Progenitor cell of endocrine pancreas (in vitro differentiated cells): Measurements from ENCODE around the gene BCLAF3. TPM values are rescaled to one million over a fixed set of nuclear protein-coding genes. Genes with fewer than 3 reads are reported as not detected.

Experiments used
- DNase-seq: peaks from one replicate; pipeline ENCODE4 v3.0.0; 2021; ENCODE audit warnings: low spot score; ENCODE audit not compliant: unreplicated experiment
- H3K27ac Mint-ChIP-seq: 2 replicates; pipeline ENCODE4 v1.8.0; 2021; ENCODE audit warnings: mild to moderate bottlenecking, moderate library complexity, mixed read lengths
- H3K27me3 Mint-ChIP-seq: 2 replicates; pipeline ENCODE4 v1.8.0; 2021; ENCODE audit warnings: mixed read lengths
- H3K36me3 Mint-ChIP-seq: 2 replicates; pipeline ENCODE4 v1.8.0; 2022; ENCODE audit warnings: mixed read lengths; ENCODE audit not compliant: insufficient read depth
- H3K4me1 Mint-ChIP-seq: 2 replicates; pipeline ENCODE4 v1.8.0; 2021; ENCODE audit warnings: low read depth, mixed read lengths
- H3K4me3 Mint-ChIP-seq: 2 replicates; pipeline ENCODE4 v1.8.0; 2021; ENCODE audit warnings: low read depth, mild to moderate bottlenecking, moderate library complexity, mixed read lengths
- H3K9me3 Mint-ChIP-seq: 2 replicates; pipeline ENCODE4 v1.8.0; 2021; ENCODE audit warnings: low read depth, mixed read lengths
- CTCF ChIP-seq: fragments of 200-600 bp; sonication (generic); IDR thresholded peaks from one replicate; pipeline ENCODE4 v1.5.0; 2021; ENCODE audit warnings: antibody characterized with exemption, mild to moderate bottlenecking; ENCODE audit not compliant: unreplicated experiment
- microRNA-seq: library from miRNA; unstranded; fragments of <30 nt; microRNA quantifications from one replicate; pipeline ENCODE4 v1.1.0, GENCODE V29; 2020; ENCODE audit warnings: borderline number of aligned reads; ENCODE audit not compliant: unreplicated experiment
- total RNA-seq: library from RNA; stranded (reverse); gene quantifications from 2 replicates; pipeline ENCODE4 v1.2.1, GENCODE V29; 2021

BCLAF3 gene
- total RNA-seq, 1 donor from 2014 or later, result 13.9 TPM

GRCh38 chrX:19954335-19955096 lies 36.3 kb downstream of the BCLAF3 start:
- Mint-ChIP-seq H3K4me3 (no peak overlapping the region), H3K27ac (no peak overlapping the region), H3K4me1 (no peaks in the 10 kb centered on the region), H3K9me3 (peaks cover 18% of the 10 kb centered on the region), H3K36me3 (peaks cover 6% of the 10 kb centered on the region), H3K27me3 (no peaks in the 10 kb centered on the region)
- DNase-seq, result no peak
- no peak for TF ChIP-seq CTCF

DNA sequence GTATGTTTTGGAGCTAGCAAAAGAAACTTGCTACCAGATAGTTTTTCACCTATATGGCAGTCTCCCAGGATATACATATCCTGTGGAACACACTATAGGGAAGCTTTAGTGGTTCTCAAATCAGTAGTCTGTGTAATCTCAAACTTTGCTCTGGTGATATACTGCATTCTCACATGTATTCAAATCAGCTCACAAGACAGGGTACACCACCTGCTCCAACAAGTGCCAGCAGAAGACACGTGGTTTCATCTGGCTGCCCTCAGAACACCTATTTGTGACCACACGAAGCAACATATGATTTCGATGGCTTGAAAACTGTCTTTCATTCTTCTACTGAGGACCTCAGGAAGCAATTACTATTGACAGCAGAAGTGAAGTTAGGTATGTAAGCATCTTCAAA lies 37.7 kb downstream of the BCLAF3 start:
- Mint-ChIP-seq H3K27ac (no peak overlapping the region), H3K36me3 (peaks cover 13% of the 10 kb centered on the region), H3K27me3 (no peaks in the 10 kb centered on the region), H3K9me3 (peaks cover 17% of the 10 kb centered on the region), H3K4me1 (no peaks in the 10 kb centered on the region), H3K4me3 (no peak overlapping the region)
- TF ChIP-seq CTCF, result no peak
- no peak for DNase-seq

DNA sequence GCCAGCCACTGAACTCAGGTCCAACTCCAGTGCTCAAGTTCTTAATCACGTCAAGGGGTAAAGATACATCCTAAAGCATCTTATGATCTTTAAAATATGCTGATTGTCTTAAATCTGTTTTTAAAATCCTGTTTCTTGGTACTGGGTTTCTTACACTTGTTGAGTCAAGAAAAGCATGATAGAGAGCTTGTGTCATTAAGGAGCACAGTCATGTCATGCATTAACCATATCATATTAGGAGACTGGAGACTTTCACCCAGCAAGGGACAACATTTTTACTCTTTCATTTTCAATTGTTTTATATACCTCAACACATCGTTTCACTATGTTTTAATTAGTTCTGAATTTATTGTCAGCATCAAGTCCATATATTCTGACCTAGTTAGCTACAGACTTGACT lies 41.5 kb downstream of the BCLAF3 start:
- H3K4me1 Mint-ChIP-seq, result no peaks in the 10 kb centered on the region
- peaks cover 25% of the 10 kb centered on the region for H3K9me3 Mint-ChIP-seq
- peaks cover 23% of the 10 kb centered on the region for H3K36me3 Mint-ChIP-seq
- no peak for TF ChIP-seq CTCF
- H3K27ac Mint-ChIP-seq, result no peak overlapping the region
- no peak for DNase-seq
- no peak overlapping the region for H3K4me3 Mint-ChIP-seq
- H3K27me3 Mint-ChIP-seq, result no peaks in the 10 kb centered on the region

DNA sequence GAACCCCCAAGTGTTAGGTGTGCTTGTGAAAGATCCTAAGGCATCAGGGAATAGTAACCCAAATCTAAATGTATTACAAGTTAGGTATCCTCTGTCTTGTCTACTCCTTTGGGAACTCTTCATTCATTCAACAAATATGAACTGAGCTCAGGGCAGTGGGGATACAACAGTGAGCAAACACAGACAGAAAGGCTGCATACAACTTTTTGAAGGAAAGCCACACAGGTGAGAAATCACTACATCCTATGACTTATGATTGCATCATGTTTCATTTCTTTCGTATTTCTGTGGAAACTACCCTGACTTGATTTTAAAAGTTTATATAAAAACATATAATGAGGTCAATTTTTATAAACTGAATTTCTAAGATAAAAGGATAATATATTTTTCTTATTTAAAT lies 43.2 kb downstream of the BCLAF3 start:
- no peaks in the 10 kb centered on the region for H3K27me3 Mint-ChIP-seq
- H3K4me3 Mint-ChIP-seq, result no peak overlapping the region
- no peak overlapping the region for H3K27ac Mint-ChIP-seq

More for the DNA sequence above, 43.2 kb downstream of the BCLAF3 start:
- no peak for TF ChIP-seq CTCF
- Mint-ChIP-seq H3K4me1 (no peaks in the 10 kb centered on the region), H3K36me3 (peaks cover 23% of the 10 kb centered on the region), H3K9me3 (peaks cover 22% of the 10 kb centered on the region)
- DNase-seq, result no peak

Small RNA genes within 50 kb of the gene (microRNA-seq; reads per million reads assigned to microRNA genes)
- gene MIR23C, result 13.7 reads per million, percentile 25 among the genes with 10 or more reads in this experiment

Other genes starting within 250 kb of the BCLAF3 start
- 16.8 and 19.2 TPM in 2 replicates for gene SH3KBP1, start 103.5 kb downstream of the BCLAF3 start, total RNA-seq
- 1.4 and 1.5 TPM in 2 replicates for gene MAP7D2, start 125.8 kb upstream of the BCLAF3 start, total RNA-seq
- gene EIF1AX, start 150.8 kb upstream of the BCLAF3 start, total RNA-seq, result 90.6 and 96.4 TPM in 2 replicates